ENCODE data around the gene NYAP2. TPM values are rescaled to one million over a fixed set of nuclear protein-coding genes. Genes with fewer than 3 reads are reported as not detected.

The NYAP2 gene
- total RNA-seq, 1 experiment from 2014 or later: not detected

GRCh38 chr2:225425284-225425683 is 25.8 kb downstream of the NYAP2 start (continued):
- TF ChIP-seq ZBTB33 (IDR thresholded peaks at IDR 0.05; ENCODE audit: extremely low read depth, insufficient replicate concordance, low read length) (no peak), EZH2phosphoT487 (IDR thresholded peaks at IDR 0.05; ENCODE audit: borderline replicate concordance) (no peak), JUND (IDR thresholded peaks at IDR 0.05) (no peak), REST (IDR thresholded peaks at IDR 0.05; ENCODE audit: low read depth) (no peak)

GRCh38 chr2:225428360-225428759 is 28.9 kb downstream of the NYAP2 start:
- no peak overlapping the region for H2AFZ ChIP-seq (ENCODE audit: low read depth, low read length, poor library complexity, severe bottlenecking)
- CTCF ChIA-PET: no interaction called here
- H3K4me1 ChIP-seq (ENCODE audit: control insufficient read depth in 1 of 2, insufficient read depth in 2 of 2, low read length in 2 of 2): no peaks in the 10 kb centered on the region
- no peak for TF ChIP-seq CBX3 (IDR thresholded peaks at IDR 0.05; ENCODE audit: low read depth)
- no peak for TF ChIP-seq EZH2 (IDR thresholded peaks at IDR 0.05)
- TF ChIP-seq JUND (IDR thresholded peaks at IDR 0.05): no peak
- TF ChIP-seq POLR2AphosphoS5 (IDR thresholded peaks at IDR 0.05; ENCODE audit: low read depth, low read length): no peak
- no peak for TF ChIP-seq EZH2phosphoT487 (IDR thresholded peaks at IDR 0.05; ENCODE audit: borderline replicate concordance)
- TF ChIP-seq MAX (IDR thresholded peaks at IDR 0.05): no peak
- no peak for TF ChIP-seq CEBPB (IDR thresholded peaks at IDR 0.05; ENCODE audit: low read depth)
- TF ChIP-seq CTCF (IDR thresholded peaks at IDR 0.05 in 2 of 3, conservative IDR thresholded peaks at IDR 0.05 in 1 of 3; ENCODE audit: borderline replicate concordance in 1 of 3, insufficient read depth in 1 of 3, low read depth in 2 of 3, low read length in 2 of 3): no peak
- TF ChIP-seq SP1 (IDR thresholded peaks at IDR 0.05; ENCODE audit: low read depth): no peak
- no peak for TF ChIP-seq SRF (IDR thresholded peaks at IDR 0.05; ENCODE audit: low read depth)
- no peak for TF ChIP-seq ZFX (IDR thresholded peaks at IDR 0.05)
- no peak for TF ChIP-seq ZBTB33 (IDR thresholded peaks at IDR 0.05; ENCODE audit: extremely low read depth, insufficient replicate concordance, low read length)
- TF ChIP-seq EGR1 (IDR thresholded peaks at IDR 0.05; ENCODE audit: low read depth): no peak
- no peak for TF ChIP-seq SIN3A (IDR thresholded peaks at IDR 0.05; ENCODE audit: low read depth)
- TF ChIP-seq RAD21 (IDR thresholded peaks at IDR 0.05; ENCODE audit: low read depth): no peak
- no peaks in the 10 kb centered on the region for H4K20me1 ChIP-seq (ENCODE audit: insufficient read depth)
- intact Hi-C loops (cut with micrococcal nuclease): no loop called here
- no peaks in the 10 kb centered on the region for H3K79me2 ChIP-seq (ENCODE audit: insufficient read depth, low read length)
- H3K4me3 ChIP-seq (replicated peaks in 1 of 2; ENCODE audit: low read depth in 1 of 2, low read length in 2 of 2): no peak overlapping the region
- ATAC-seq (no peak), DNase-seq (ENCODE audit: low read depth, low spot score) (no peak)
- no peak overlapping the region for H3K9ac ChIP-seq (ENCODE audit: low read length)
- no peak overlapping the region for H3K4me2 ChIP-seq (ENCODE audit: low read length)
- H3K27ac ChIP-seq (ENCODE audit: low read depth, low read length): no peak overlapping the region
- H3K9me3 ChIP-seq (ENCODE audit: control insufficient read depth in 1 of 2, insufficient read depth in 1 of 2, low read depth in 1 of 2, low read length in 2 of 2): no peaks in the 10 kb centered on the region
- H3K27me3 ChIP-seq (ENCODE audit: insufficient read depth, low read length): no peaks in the 10 kb centered on the region
- RAD21 ChIA-PET (ENCODE audit: low non-redundant PET in 1 of 2, low total read pairs in 2 of 2, uncharacterized antibody in 2 of 2, unreplicated experiment in 2 of 2): no interaction called here
- no peaks in the 10 kb centered on the region for H3K9me2 ChIP-seq (ENCODE audit: insufficient read depth)
- POLR2A ChIA-PET: no interaction called here
- no peaks in the 10 kb centered on the region for H3K36me3 ChIP-seq (ENCODE audit: control insufficient read depth in 1 of 2, insufficient read depth in 2 of 2, low read length in 2 of 2)
- no TSS peak for BruUV-seq (replicated peaks)

Measured in HCT116 (cell line).